Measurements from ENCODE around the gene DCBLD1.
"Not testable (repeated sequence)": the region's sequence is repeated elsewhere in the genome, so short reads cannot be mapped to it uniquely, and the experiment has no call there.

Gene DCBLD1

GRCh38 chr6:117496383-117496990 is 14.0 kb downstream of the DCBLD1 start:
- in situ Hi-C loops (cut with MboI; ENCODE audit: low sequenced_read_pairs), result no loop called here

- in situ Hi-C loops (cut with MboI; ENCODE audit: low sequenced_read_pairs), result no loop called here
Observed at GRCh38 chr6:117497237-117497636, 14.8 kb downstream of the DCBLD1 start.

- in situ Hi-C loops (cut with MboI; ENCODE audit: low sequenced_read_pairs), result no loop called here
Observed at GRCh38 chr6:117498159-117498558, 15.7 kb downstream of the DCBLD1 start.

GRCh38 chr6:117501722-117502121 is 19.2 kb downstream of the DCBLD1 start:
- in situ Hi-C loops (cut with MboI; ENCODE audit: low sequenced_read_pairs), result no loop called here

GRCh38 chr6:117502580-117502979 is 20.1 kb downstream of the DCBLD1 start:
- in situ Hi-C loops (cut with MboI; ENCODE audit: low sequenced_read_pairs), result no loop called here

GRCh38 chr6:117503211-117503610 is 20.7 kb downstream of the DCBLD1 start:
- in situ Hi-C loops (cut with MboI; ENCODE audit: low sequenced_read_pairs), result no loop called here

- in situ Hi-C loops (cut with MboI; ENCODE audit: low sequenced_read_pairs), result no loop called here
Observed at GRCh38 chr6:117504478-117505144, 22.1 kb downstream of the DCBLD1 start.

- in situ Hi-C loops (cut with MboI; ENCODE audit: low sequenced_read_pairs), result no loop called here
Observed at GRCh38 chr6:117505311-117505710, 22.8 kb downstream of the DCBLD1 start.

GRCh38 chr6:117506180-117506835 is 23.8 kb downstream of the DCBLD1 start:
- in situ Hi-C loops (cut with MboI; ENCODE audit: low sequenced_read_pairs), result no loop called here

- in situ Hi-C loops (cut with MboI; ENCODE audit: low sequenced_read_pairs), result no loop called here
Observed at GRCh38 chr6:117506907-117507306, 24.4 kb downstream of the DCBLD1 start.

- in situ Hi-C loops (cut with MboI; ENCODE audit: low sequenced_read_pairs), result no loop called here
Observed at GRCh38 chr6:117508450-117508971, 26.0 kb downstream of the DCBLD1 start.

- in situ Hi-C loops (cut with MboI; ENCODE audit: low sequenced_read_pairs), result no loop called here
Observed at GRCh38 chr6:117509021-117509420, 26.5 kb downstream of the DCBLD1 start.

- in situ Hi-C loops (cut with MboI; ENCODE audit: low sequenced_read_pairs), result no loop called here
Observed at GRCh38 chr6:117512056-117512828, 29.8 kb downstream of the DCBLD1 start.

- in situ Hi-C loops (cut with MboI; ENCODE audit: low sequenced_read_pairs), result no loop called here
Observed at GRCh38 chr6:117512987-117513573, 30.6 kb downstream of the DCBLD1 start.

- in situ Hi-C loops (cut with MboI; ENCODE audit: low sequenced_read_pairs), result no loop called here
Observed at GRCh38 chr6:117513778-117514365, 31.4 kb downstream of the DCBLD1 start.

GRCh38 chr6:117514655-117515054 is 32.2 kb downstream of the DCBLD1 start:
- in situ Hi-C loops (cut with MboI; ENCODE audit: low sequenced_read_pairs), result no loop called here

GRCh38 chr6:117515326-117515725 is 32.9 kb downstream of the DCBLD1 start:
- in situ Hi-C loops (cut with MboI; ENCODE audit: low sequenced_read_pairs), result no loop called here

GRCh38 chr6:117517995-117518394 is 35.5 kb downstream of the DCBLD1 start:
- in situ Hi-C loops (cut with MboI; ENCODE audit: low sequenced_read_pairs), result not testable (repeated sequence)

GRCh38 chr6:117518870-117519269 is 36.4 kb downstream of the DCBLD1 start:
- in situ Hi-C loops (cut with MboI; ENCODE audit: low sequenced_read_pairs), result no loop called here

GRCh38 chr6:117520603-117521395 is 38.3 kb downstream of the DCBLD1 start:
- in situ Hi-C loops (cut with MboI; ENCODE audit: low sequenced_read_pairs), result no loop called here

Data from HL-60/S4 (cell line).